AML-193 (cell line): ENCODE data around the gene CA9.

ENCODE experiments used
- DNase-seq, 2 experiments: peaks; one replicate each; lab custom pipeline; 2025; lab: John Stamatoyannopoulos, UW

CA9 gene

GRCh38 chr9:35675732-35676392 is 2.1 kb downstream of the CA9 start:
- DNase-seq, result no peak

- no peak for DNase-seq
Observed at GRCh38 chr9:35679091-35679490, 5.4 kb downstream of the CA9 start.

- no peak for DNase-seq
Observed at GRCh38 chr9:35679766-35680330, 6.1 kb downstream of the CA9 start.

- DNase-seq, result no peak
Observed at GRCh38 chr9:35680331-35681105, 6.8 kb downstream of the CA9 start.

GRCh38 chr9:35681341-35682002 is 7.7 kb downstream of the CA9 start:
- no peak for DNase-seq

GRCh38 chr9:35682051-35682450 is 8.3 kb downstream of the CA9 start:
- DNase-seq, result no peak

- no peak for DNase-seq
Observed at GRCh38 chr9:35682520-35683315, 9.0 kb downstream of the CA9 start.

- DNase-seq, result no peak
Observed at GRCh38 chr9:35683323-35683722, 9.6 kb downstream of the CA9 start.

- no peak for DNase-seq
Observed at GRCh38 chr9:35684921-35685320, 11.2 kb downstream of the CA9 start.

GRCh38 chr9:35685506-35685905 is 11.8 kb downstream of the CA9 start:
- no peak for DNase-seq

- DNase-seq, result no peak
Observed at GRCh38 chr9:35686222-35687203, 12.8 kb downstream of the CA9 start.

GRCh38 chr9:35687306-35687705 is 13.6 kb downstream of the CA9 start:
- DNase-seq, result no peak

GRCh38 chr9:35687972-35688557 is 14.3 kb downstream of the CA9 start:
- no peak for DNase-seq

GRCh38 chr9:35688558-35689541 is 15.1 kb downstream of the CA9 start:
- no peak for DNase-seq

GRCh38 chr9:35689542-35690293 is 16.0 kb downstream of the CA9 start, which contains the start of gene TPM2:
TPM2 (minus strand) TSS chr9:35689925; CDS start chr9:35689817, 108 bp downstream.
- no peak for DNase-seq

GRCh38 chr9:35690294-35690613 is 16.5 kb downstream of the CA9 start:
- DNase-seq, result no peak

GRCh38 chr9:35690614-35691333 is 17.0 kb downstream of the CA9 start:
- peak; percentile 25 to 31 for DNase-seq

- no peak for DNase-seq
Observed at GRCh38 chr9:35691334-35691650, 17.6 kb downstream of the CA9 start.
